ENCODE results near the gene PSEN1. TPM values are rescaled to one million over a fixed set of nuclear protein-coding genes. Genes with fewer than 3 reads are reported as not detected.
A peak's percentile ranks its signal among the peaks of the same experiment; 100 is the strongest.

PSEN1 gene
- total and polyA plus RNA-seq, 10 of the 15 experiments (the other 5 are each of a cell fraction or from before 2014, with no cell fraction given): 8.9 to 32.3 (median 21.8) TPM

DNA sequence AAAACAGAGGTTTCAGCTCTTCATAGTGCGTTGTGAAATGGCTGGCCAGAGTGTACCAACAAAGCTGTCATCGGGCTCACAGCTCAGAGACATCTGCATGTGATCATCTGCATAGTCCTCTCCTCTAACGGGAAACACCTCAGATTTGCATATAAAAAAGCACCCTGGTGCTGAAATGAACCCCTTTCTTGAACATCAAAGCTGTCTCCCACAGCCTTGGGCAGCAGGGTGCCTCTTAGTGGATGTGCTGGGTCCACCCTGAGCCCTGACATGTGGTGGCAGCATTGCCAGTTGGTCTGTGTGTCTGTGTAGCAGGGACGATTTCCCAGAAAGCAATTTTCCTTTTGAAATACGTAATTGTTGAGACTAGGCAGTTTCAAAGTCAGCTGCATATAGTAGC lies 86.7 kb downstream of the PSEN1 start (continued):
- TF ChIP-seq SPI1 (IDR thresholded peaks at IDR 0.05; ENCODE audit: borderline replicate concordance, insufficient read depth, low read depth, low read length) (no peak), ZSCAN29 (IDR thresholded peaks at IDR 0.05) (no peak), KDM1A (IDR thresholded peaks at IDR 0.05; ENCODE audit: borderline replicate concordance) (no peak), CREM (IDR thresholded peaks at IDR 0.05; ENCODE audit: low read depth) (no peak), RAD21 (IDR thresholded peaks at IDR 0.05; ENCODE audit: insufficient read depth, low read depth, low read length) (peak; percentile 32; the same call in 1 of the 2 replicates), ZZZ3 (IDR thresholded peaks at IDR 0.05; ENCODE audit: control insufficient read depth, insufficient read length, low read depth) (no peak), POU2F2 (IDR thresholded peaks at IDR 0.05; ENCODE audit: borderline replicate concordance, low read depth, low read length) (peak; percentile 97), HDAC2 (IDR thresholded peaks at IDR 0.05) (no peak), TCF12 (IDR thresholded peaks at IDR 0.05; ENCODE audit: low read depth, low read length) (no peak), FOXK2 (IDR thresholded peaks at IDR 0.05) (no peak), JUNB (IDR thresholded peaks at IDR 0.05) (peak; percentile 59), TCF3 (IDR thresholded peaks at IDR 0.05; ENCODE audit: borderline replicate concordance, insufficient read depth, low read depth, low read length) (no peak), SMC3 (IDR thresholded peaks at IDR 0.05; ENCODE audit: borderline replicate concordance, low read length) (peak; percentile 22; the same call in 1 of the 2 replicates), YBX1 (IDR thresholded peaks at IDR 0.05) (no peak), CBX3 (IDR thresholded peaks at IDR 0.05; ENCODE audit: borderline replicate concordance, low read depth) (no peak), CREB1 (IDR thresholded peaks at IDR 0.05; ENCODE audit: low read depth) (0 out of 2 replicates have a peak, but pooled peaks have one; percentile 29), SP1 (IDR thresholded peaks at IDR 0.05; ENCODE audit: low read depth, low read length) (peak; percentile 23), BACH1 (IDR thresholded peaks at IDR 0.05; ENCODE audit: borderline replicate concordance) (no peak), BRCA1 (IDR thresholded peaks at IDR 0.05; ENCODE audit: low read depth, low read length) (no peak), ETV6 (conservative IDR thresholded peaks at IDR 0.05 in 1 of 2, IDR thresholded peaks at IDR 0.05 in 1 of 2; ENCODE audit: borderline replicate concordance in 1 of 2, low read depth in 1 of 2) (no peak), SIX5 (IDR thresholded peaks at IDR 0.05; ENCODE audit: low read depth, low read length, severe bottlenecking) (no peak), ESRRA (IDR thresholded peaks at IDR 0.05; ENCODE audit: low read length) (no peak), MXI1 (IDR thresholded peaks at IDR 0.05; ENCODE audit: low read depth, low read length) (no peak), NR2C2 (IDR thresholded peaks at IDR 0.05; ENCODE audit: borderline replicate concordance, control insufficient read depth, insufficient read length, low read depth) (no peak), EP300 (IDR thresholded peaks at IDR 0.05; ENCODE audit: borderline replicate concordance in 1 of 2, control insufficient read depth in 1 of 2, low read depth in 2 of 2, low read length in 2 of 2) (no peak), SMAD1 (IDR thresholded peaks at IDR 0.05; ENCODE audit: low read depth, partially characterized antibody) (no peak)
- TF ChIP-seq, protein P1, sequence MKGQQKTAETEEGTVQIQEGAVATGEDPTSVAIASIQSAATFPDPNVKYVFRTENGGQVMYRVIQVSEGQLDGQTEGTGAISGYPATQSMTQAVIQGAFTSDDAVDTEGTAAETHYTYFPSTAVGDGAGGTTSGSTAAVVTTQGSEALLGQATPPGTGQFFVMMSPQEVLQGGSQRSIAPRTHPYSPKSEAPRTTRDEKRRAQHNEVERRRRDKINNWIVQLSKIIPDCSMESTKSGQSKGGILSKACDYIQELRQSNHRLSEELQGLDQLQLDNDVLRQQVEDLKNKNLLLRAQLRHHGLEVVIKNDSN (IDR thresholded peaks at IDR 0.05; ENCODE audit: borderline replicate concordance, extremely low read length, insufficient read depth, low read depth, low read length): no peak
- TF ChIP-seq, protein P2, sequence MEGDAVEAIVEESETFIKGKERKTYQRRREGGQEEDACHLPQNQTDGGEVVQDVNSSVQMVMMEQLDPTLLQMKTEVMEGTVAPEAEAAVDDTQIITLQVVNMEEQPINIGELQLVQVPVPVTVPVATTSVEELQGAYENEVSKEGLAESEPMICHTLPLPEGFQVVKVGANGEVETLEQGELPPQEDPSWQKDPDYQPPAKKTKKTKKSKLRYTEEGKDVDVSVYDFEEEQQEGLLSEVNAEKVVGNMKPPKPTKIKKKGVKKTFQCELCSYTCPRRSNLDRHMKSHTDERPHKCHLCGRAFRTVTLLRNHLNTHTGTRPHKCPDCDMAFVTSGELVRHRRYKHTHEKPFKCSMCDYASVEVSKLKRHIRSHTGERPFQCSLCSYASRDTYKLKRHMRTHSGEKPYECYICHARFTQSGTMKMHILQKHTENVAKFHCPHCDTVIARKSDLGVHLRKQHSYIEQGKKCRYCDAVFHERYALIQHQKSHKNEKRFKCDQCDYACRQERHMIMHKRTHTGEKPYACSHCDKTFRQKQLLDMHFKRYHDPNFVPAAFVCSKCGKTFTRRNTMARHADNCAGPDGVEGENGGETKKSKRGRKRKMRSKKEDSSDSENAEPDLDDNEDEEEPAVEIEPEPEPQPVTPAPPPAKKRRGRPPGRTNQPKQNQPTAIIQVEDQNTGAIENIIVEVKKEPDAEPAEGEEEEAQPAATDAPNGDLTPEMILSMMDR (IDR thresholded peaks at IDR 0.05 in 2 of 3, conservative IDR thresholded peaks at IDR 0.05 in 1 of 3; ENCODE audit: control insufficient read depth in 2 of 3, extremely low read depth in 1 of 3, insufficient read depth in 1 of 3, low read depth in 3 of 3, low read length in 3 of 3): peak in 1 of 3 experiments; percentile 50; a peak in 2 of 6 replicates
- TF ChIP-seq, protein P3, sequence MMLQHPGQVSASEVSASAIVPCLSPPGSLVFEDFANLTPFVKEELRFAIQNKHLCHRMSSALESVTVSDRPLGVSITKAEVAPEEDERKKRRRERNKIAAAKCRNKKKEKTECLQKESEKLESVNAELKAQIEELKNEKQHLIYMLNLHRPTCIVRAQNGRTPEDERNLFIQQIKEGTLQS (IDR thresholded peaks at IDR 0.05; ENCODE audit: borderline replicate concordance, extremely low read depth, low read depth, low read length): no peak

All from GM12878 (cell line).